Activated CD4-positive, alpha-beta T cell treated with anti-CD3 and anti-CD28 coated beads, Interleukin-2, Interleukin-6, amounts not matched to agents 100 ng/mL and 50 ng/mL, durations not matched to agents 16 hours and 8 hours (primary cell): ENCODE measurements around the gene C5orf46.
A peak's percentile ranks its signal among the peaks of the same experiment; 100 is the strongest.
"Not testable (repeated sequence)": the region's sequence is repeated elsewhere in the genome, so short reads cannot be mapped to it uniquely, and the experiment has no call there.

ENCODE experiments used
- DNase-seq: peaks from one replicate; pipeline ENCODE4 v3.0.0-alpha.2; 2020

Gene C5orf46

DNA sequence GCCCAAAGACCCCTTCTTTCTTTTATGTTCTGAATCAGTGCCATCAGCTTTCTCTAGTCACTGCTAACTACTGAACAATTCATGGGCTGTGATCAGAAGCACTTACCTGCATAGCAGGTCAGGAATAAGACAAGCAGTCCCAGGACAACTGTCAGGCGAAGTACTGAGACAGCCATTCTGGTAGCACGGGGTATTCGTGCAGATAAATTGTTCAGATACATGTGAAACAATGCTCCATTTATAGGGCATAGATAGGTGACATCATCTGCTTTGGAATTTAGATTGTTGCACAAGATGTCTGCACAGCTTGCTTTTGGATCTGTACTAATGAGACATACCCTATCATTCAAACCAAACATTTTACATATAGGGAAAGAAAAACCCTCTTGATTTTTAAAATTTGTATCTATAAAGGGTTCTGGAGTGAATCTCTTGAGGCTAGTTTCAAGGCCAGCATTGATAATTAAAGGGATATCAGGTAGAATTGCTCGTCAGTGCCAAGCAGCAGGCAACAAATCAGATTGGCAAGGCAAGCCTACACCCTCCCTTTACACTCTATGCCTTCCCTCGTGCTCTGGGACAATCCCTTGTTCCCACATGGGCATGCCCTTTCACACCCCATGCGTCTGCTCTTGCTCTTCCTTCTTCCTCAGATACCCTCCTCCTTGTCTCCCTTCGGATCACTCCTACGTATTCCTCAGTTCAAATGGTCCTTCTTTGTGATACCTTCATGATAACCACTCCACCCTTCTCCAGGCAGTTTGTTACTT is at the start of gene C5orf46:
Gene C5orf46 (minus strand): TSS at position 213 of the 770 bp plus-strand sequence. CDS start 37 bp downstream, at position 176.
- no peak for DNase-seq

DNA sequence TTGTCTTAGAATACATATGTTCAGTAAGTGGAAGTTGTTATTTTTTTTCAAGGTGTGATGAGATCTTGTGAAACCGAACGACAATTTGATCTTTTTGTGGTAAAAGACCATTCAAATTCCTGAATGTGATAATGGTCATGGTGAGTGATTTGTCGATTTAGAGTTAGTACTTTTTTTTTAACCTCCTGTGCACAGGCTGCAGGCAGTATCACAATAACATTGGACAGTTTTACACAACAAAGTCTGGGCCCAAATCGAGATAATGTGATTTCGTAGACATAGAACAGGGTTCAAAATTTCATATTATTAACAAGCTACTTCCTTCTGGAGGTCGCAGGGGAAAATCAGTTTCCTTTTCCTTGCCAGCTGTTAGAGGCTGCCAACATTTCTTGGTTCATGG is 48.6 kb upstream of the C5orf46 start:
- DNase-seq = no peak

DNA sequence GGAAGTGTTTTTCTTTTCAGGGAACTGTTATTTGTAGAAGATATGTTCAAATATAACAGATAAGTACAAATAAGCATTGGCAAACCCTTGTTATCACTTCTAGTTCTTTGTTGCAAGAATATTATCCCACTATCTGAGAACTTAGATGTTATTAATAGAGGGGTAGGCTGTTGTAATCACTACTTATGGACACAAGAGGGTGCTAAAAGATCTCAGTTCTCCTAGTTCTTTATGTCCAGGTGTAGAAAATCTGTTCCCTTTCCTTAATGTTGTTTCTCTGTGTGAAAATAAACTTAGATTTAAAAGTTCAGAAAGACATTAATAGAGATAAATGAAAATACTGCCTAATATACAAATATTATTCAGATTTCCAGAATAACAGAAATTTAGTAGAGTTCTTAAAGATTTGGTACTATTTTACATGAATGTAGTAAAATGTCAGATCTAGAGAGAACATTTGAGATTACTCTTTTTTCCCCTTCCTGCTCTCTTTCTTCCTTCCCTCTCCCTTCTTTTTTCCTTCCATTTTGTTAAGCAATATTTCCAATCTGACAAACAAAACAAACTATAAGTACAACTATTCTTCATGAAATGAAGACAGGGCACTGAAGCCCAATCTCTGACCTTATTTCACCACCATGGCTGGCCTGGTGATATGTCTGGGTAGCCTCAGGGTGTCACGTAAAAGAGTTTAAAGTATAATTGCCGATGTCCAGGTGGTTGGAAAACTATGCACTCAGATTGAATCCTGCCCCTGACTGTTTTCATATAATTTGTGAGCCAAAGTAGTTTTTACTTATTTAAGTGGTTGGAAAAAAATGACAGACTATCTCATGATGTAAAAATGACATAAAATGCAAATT is 43.6 kb upstream of the C5orf46 start:
- peak; percentile 6 for DNase-seq

DNA sequence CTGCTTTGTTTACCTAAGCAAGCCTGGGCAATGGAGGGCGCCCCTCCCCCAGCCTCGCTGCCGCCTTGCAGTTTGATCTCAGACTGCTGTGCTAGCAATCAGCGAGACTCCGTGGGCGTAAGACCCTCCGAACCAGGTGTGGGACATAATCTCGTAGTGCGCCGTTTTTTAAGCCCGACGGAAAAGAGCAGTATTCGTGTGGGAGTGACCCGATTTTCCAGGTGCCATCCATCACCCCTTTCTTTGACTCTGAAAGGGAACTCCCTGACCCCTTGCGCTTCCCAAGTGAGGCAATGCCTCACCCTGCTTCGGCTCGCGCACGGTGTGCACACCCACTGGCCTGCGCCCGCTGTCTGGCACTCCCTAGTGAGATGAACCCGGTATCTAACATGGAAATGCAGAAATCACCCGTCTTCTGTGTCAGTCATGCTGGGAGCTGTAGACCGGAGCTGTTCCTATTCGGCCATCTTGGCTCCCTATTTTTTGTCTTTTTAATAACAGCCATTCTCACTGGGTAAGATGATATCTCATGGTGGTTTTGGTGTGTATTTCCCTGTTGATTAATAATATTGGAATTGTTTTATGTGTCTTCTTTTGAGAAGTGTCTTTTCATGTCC is 40.4 kb upstream of the C5orf46 start:
- DNase-seq = not testable (repeated sequence)

DNA sequence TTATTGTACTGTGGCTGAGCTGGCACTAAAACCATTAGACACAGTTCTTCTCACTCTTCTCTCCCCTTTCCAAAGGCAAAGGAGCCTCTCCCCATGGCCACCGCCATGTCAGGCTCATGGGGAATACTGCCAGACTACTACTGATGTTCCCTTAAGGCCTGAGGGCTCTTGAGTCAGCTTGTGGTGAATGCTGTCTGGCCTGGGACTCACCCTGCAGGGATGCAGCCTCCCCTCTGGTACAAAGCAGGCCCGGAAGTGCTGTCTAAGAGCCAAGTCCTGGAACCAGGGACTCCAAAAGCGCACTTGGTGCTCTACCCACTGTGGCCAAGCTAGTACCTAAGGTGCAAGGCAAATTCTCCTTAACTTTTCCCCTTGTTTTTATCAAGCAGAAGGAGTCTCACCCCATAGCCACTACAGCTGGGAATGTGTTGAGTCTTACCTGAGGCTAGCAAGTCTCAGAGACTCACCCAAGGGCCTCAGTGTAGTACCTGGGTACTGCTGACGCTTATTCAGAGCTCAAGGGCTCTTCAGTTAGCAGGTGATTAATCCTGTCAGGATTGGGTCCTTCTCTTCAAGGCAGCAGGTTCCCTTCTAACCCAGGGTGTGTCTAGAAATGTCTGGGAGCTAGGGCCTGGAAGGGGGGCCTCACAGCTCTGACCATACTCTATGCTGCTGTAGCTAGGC is 33.2 kb upstream of the C5orf46 start:
- no peak for DNase-seq

DNA sequence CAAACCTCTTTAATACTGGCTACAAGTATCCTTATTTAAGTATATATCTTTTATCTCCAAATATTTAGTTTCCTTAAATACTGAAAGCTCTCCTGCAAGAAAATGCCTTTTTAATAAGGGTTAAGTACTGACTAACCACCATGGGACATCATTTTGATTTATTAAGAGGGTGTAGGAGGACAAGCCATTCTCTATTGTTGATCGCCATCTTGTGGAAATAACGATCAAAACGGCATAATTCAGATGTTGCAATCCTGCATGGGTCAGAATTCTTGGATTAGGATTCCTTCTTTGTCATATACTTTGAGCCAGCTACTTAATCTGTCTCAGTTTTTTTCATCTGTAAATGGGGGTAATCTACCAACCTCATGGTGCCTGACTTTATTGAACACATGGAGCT is 28.7 kb upstream of the C5orf46 start:
- no peak for DNase-seq

DNA sequence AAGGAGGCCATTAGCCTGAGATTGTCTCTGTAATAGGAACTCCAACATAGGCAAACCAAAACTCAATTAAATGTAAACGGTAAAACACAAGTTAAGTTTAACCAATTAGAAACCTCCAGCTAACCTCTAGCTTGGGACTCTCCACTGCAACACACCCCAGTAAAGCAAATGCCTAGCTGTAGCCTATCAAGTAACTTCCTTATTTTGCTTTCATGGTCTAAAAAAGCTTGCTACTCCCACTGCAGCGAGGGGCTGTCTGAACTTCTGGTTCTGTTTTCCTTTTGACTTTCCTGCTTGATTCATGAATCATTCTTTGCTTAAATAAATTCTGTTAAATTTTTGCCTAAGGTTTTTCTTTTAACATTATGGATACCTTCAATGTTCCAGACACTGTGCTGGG is 24.4 kb upstream of the C5orf46 start:
- no peak for DNase-seq

DNA sequence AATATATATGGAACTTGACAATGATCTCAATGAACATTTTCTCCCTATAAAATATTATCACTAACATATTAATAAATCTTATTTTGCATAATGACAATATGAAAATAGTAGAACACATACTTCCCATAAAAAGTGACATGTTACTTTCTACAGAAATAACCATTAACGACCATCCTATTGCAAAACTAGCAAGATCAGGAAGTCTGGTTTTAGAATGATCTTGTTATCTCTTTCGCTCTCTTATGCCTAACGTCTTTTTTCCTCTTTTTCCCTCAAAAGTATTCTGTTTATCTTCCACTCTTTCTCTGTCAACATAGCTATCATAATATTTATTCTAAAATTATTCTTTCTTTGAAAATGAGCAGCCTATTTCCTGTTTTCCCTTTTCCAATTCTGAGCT is 21.6 kb upstream of the C5orf46 start:
- DNase-seq = no peak

DNA sequence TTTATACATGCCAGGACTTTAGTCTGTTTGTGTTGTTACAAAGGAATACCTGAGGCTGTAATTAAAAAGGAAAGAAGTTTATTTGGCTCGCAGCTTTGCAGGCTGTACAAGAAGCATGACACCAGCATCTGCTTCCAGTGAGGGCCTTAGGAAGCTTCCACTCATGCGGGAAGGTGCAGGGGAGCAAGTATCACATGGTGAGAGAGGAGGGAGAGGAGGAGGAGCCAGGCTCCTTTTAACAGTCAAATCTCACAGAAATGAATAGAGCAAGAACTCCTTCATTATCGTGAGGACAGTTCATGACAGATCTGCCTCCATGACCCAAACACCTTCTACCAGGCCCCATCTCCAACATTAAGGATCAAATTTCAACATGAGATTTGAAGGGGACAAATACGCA is 18.7 kb upstream of the C5orf46 start:
- no peak for DNase-seq

DNA sequence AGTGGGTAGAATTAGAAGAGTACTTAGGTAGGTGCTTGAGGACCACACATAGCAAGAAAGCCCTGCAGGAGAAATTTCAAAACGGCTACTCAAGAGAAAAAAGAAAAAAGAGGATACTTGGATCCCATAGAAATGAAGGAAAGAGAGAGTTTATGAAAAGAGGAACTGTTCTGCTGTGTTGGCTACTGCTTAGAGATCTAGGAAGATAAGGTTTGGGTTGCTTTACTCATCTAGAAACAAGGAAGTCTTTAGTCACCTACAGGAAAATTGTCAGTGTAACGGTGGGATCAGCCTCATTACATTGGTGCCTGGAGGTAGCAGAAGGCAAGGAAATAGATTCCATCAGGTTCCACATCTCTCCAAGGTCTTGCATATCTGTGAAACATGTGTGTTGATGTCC is 14.8 kb upstream of the C5orf46 start:
- DNase-seq = no peak

DNA sequence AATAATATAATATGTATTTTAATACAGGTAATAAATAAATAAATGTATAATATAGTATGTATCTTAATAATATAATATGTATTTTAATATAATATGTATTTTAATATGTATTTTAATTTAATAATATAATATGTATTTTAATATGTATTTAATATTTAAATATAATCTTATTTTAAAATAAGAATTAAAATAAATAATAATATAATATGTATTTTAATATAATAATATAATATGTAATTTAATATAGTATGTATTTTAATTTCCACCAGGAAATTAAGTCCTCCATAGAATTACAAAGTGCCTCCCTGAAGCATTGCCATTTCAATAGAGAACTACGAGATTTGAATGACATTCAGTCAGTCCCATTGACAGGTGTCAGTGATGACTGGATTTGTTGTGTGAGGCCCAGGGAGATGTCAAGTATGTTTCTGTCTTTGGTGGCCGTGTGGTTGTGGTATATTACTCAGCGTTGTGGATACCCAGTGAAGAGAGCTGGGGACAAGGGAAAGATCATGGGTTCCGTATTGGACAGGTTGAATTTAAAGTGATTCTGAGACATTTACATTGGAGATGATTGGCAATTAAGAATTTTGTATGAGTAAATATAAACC is 14.2 kb upstream of the C5orf46 start:
- no peak for DNase-seq

DNA sequence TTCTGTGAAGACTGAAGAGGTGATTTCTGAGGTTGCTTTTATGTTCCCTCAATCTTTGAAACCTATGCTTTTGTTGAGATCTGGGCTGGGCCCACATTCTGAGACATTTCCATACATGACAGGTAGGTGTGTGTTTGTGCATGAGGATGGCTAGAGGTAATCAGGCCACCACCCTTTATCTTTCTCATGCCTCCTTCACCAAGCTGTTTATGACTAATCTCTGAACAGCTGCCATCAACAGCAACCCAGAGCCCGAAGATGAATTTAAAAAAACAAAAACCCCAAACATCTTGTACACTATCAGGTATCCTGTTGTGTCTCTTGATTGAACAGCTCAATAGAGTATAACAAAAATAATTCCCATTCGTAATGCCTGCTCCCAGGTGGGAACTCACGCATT is 12.6 kb upstream of the C5orf46 start:
- DNase-seq = no peak

DNA sequence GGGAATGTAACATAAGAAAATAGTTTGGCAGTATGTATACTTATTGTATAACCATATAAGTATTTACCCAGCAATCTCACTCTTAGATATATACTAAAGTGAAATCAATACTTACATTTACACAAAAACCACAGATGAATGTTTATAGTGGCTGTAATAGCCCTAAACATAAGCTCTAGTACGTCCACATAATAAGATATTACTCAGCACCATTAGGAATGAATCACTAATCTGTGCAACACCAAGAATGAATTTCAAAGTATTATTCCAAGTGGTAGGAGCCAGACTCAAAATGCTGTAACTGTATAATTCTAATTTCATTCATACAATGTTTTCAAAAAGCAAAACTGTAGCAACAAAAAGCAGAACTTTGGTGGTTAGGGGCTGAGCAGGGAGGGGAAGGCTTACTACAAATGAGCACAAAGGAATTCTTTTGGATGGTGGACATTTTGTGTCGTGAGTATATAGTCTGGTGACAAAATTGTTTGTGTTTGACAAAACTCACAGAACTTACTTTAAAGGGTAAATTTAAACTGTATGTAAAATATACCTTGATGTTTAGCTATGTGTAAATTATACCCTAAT is 11.9 kb upstream of the C5orf46 start:
- DNase-seq = no peak

DNA sequence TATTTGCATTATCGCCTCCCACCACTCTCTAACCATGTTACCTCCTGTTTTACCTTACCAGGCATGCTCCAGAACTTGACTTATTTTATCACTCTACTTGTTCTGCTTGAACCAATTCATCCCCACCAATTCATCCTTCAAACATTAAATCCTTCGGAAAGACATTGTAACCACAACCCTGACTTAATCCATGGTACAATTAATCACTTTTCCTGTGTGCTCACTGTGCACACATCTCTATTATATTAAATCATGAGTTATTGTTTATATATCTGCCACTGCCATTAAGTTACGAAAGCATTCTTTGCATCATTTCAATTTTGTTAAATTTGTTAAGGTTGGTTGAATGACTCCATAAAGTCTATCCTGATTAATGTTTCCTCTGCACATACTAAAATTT is 7.4 kb upstream of the C5orf46 start:
- no peak for DNase-seq

DNA sequence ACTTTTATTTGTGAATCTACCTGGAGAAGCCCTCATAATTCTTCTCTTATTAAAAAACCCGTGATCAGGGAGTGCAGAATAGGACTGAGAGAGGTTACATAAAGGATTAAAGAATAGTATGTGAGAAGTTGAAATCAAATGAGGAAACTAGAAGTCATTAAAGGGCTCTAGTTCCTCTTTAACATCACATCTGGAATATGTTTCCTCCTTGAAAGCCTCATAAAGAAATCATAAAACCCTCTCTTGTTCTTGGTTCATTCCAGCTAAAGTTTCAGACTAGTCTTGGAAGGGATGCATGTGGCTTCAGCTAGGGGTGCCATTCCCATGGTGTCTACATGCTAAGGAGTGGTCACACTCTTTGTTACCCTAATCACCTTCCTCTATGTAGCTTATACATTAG is 5.7 kb upstream of the C5orf46 start:
- DNase-seq = no peak

DNA sequence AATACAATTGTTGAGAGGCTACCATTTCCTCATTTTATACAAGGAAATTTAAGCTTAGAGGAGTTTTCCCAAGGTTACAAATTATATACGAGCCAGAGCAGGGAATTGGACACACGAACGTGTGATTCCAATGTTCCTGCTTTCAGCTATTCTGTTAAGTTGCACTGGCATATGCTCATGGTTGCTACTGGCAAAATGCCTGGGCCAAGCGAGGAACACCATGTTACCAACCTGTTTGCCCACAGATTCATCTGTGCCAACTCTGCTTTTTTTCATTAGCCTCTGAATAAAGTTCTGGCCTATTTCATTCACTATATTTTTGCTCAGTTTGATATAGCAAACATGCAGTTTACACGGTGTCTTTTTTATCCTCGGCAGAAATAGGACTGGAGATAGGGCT is 5.1 kb upstream of the C5orf46 start:
- no peak for DNase-seq

DNA sequence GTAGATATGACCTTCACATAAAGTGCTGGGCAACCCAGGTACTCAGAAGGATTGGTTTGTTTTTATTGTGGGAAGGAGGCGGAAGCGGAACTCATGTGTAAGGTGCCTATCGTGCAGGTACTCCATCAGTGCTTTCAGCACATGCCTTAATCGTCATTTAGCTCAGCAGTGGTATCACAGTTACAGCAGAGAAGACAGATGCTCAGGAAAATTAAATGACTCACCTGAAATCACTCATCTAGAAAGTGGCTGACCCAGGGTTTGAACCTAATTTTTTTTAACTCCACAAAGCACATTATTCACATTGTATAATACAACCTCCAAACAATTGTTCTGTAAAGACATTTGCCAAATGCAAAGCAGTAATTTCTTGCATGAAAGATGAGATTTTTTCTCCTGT is 2.2 kb downstream of the C5orf46 start:
- DNase-seq = no peak

DNA sequence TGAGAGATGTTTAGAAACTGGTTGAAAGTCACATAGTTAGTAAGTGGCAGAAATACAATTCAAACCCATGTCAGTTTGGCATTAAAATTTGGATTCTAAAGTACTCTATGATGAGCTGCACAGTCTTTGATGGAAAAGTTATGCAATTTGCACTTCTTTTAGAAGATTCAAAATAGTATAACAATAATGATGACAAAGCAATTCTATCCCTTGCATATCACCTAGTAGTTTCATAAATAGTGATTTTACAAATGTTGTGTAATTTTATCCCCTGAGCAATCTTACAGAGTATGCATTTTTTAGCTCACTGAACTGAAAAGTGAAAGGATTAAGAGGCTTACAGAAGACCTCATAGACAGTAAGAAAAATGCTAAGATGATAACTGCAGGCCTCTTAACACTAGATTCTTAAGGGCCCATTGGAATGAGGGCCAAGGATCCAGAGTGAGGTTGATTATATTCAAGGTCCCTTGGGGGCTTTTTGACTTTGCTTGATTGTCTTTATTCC is 3.7 kb downstream of the C5orf46 start:
- no peak for DNase-seq

DNA sequence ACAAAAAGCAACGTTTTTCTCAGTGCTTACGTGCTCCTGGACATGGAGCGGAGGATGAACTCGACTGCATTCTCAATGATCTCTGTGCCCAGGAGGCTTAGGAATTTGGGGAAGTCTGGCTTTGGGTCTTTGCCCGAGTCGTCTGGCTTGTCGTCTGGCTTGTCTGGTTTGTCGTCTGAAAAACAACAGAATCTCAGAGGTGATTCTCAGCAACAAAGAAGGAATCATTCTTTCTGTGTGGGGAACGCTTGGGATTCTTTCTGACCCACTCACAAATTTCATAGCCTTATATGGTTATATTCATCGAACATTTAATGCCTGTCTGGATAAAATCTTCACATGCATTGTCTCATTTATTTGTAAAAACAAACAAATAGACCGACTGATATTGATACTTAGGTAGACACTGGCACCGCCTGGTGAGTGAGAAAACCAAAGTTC is 4.7 kb downstream of the C5orf46 start:
- DNase-seq = no peak

DNA sequence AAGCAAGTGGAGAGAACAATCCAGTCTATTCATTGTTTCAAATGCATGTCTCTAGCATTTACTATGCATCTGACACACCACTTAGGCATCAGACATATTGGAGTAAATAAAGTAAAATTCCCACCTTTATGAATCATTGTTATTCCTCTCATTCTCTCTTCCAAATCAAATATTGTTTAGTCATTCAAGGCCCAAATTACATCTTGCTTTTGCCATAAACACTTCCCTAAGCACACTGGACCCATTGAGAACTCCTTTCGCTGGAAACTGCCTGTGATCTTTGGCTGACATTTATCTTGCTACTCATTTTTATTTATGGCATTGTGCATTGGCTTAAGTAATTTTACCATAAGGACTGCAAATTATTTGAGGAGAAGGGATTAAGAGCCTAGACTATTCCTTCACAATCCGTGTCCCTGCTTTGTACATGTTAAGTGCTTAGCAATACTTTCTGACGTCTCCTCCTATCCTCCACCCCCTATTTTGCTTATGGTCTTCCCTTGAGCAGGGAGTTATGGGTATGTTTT is 7.4 kb downstream of the C5orf46 start:
- no peak for DNase-seq

DNA sequence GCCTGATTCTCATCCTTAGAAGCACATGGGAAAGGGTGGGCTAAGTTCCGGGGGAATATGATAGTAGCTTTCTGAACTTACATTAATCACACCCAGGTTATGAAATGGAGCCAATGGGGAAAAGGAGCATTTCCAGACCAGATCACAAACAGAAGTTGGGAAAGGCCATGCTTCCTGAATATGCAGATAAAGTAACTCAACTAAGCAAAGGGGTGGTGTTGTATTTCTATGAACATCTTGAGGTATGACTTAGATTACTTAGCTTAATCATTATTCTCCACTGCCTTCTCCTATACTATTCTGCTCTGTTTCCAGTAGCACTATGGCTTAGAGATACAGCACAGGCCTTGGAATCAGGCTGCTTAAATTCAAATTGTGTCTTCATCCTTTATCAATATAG is 10.5 kb downstream of the C5orf46 start:
- no peak for DNase-seq

DNA sequence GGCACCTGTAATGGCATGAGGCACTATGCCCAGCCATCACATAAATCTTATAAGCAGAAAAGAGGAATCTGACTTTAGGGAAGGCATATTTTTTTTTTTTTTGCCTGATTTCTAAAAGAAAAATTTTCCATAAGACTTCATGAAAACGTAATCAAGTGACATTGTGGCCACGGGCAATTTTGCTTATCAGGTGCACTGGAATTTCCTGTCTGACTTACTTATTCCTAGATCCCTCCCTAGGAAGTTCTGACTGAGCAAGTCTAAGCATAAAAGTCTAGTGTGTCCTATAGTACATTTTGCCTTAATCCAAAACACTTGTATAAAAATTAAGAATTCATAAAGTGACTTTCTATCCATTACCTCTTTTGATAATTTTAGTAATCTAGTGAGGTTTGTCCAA is 12.5 kb downstream of the C5orf46 start:
- no peak for DNase-seq
